DMS 273 treated with DMSO at 0.1 percent for 48 hours (cell line): Measurements from ENCODE around the gene UNC93A.
A peak's percentile ranks its signal among the peaks of the same experiment; 100 is the strongest.
"Not testable (repeated sequence)": the region's sequence is repeated elsewhere in the genome, so short reads cannot be mapped to it uniquely, and the experiment has no call there.

Source experiments
- DNase-seq: peaks from one replicate; lab custom pipeline; 2025; lab: John Stamatoyannopoulos, UW

The UNC93A gene

DNA sequence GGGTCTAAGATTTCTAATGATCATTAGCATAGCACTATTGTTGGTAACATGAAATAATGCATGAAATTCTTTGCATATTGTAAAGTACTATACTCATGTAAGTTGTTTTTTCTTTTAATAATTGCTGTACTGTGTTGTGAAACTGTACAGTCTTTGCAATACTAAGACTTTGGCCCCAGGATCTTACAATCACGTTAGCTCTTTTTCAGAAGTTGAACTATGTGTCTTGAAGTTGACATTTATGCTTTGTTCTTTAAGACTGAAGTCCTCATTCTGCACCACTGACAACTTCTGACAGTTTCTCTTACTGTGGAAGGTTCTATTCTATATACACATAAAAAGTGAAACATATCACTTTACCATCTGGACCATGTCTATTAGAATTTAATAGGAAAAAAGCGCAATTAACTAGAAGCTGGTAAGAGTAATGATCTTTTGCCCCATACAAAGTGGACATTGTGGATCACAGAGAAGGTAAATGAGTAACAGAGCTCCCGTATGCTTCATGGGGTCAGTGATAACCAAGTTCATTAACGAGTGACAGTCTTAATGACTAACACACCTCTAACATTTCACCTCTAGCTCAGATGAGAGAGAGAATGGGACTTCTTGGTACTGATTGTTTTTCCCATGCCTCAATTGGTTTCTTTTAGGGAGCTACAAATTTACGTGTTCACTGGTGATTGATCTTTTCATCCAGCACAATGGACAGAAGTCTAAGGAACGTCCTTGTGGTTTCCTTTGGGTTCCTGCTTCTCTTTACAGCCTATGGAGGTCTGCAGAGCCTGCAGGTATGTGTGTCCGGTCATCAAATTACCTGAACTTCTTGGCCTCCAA lies at the start of gene UNC93A:
UNC93A (plus strand) TSS at position 530 of the 837 bp plus-strand sequence; CDS start at position 705, 175 bp downstream.
- no peak for DNase-seq

DNA sequence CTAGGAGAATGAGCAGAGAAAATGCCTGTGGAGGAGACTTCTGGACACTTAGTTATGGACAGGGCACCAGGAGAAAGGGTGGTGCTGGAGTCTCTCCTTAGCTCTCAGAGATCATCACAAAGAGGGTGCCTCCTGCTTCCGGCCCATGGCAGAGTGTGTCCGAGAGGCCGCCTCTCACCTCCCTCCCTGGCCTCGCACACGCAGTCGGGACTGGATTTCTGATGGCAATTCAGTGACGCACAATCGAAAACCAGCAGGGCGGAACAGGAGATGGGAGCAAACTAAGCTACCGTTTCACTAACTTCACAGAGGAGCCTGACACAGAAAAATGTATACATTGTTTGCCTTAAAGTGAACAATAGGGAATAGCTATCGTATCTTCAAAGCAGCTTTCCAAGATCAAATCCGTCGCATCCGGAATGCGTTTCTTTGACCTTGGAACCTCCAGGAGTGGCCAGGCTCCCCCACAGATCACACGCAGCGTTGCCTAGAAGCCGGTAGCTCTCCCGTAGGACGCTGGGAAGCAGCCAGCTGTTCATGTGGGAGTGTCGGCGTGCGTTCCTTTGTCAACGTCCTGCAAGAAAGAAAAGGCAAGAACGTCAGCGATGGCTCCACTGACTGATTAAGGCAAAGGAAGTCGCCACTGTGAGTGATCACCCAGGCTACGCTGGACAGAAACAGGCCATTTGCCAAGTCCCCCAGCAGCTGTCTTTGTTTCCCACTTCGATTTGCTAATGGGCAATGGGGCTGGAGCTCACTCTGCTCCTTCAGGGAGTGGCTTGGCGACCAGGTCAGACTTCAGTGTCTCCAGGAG lies 49.6 kb upstream of the UNC93A start:
- DNase-seq: not testable (repeated sequence)

DNA sequence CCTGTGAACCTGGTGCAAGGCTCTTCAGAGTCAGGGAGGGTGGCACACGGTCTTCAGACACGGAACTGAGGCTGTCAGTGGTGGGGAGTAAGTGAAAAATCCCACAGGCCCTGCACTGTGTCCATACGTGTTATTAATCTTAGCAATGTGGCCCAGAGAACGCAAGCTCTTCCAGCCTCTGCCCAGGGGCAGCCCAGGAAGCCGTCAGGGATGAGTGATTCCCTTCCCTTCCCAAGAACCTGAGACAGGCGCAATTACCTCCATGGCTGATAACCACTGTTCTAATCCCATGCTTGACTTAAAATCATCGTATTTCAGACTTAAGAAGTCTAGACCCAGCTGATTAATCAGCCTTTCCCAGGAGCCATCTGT lies 49.0 kb upstream of the UNC93A start:
- not testable (repeated sequence) for DNase-seq

DNA sequence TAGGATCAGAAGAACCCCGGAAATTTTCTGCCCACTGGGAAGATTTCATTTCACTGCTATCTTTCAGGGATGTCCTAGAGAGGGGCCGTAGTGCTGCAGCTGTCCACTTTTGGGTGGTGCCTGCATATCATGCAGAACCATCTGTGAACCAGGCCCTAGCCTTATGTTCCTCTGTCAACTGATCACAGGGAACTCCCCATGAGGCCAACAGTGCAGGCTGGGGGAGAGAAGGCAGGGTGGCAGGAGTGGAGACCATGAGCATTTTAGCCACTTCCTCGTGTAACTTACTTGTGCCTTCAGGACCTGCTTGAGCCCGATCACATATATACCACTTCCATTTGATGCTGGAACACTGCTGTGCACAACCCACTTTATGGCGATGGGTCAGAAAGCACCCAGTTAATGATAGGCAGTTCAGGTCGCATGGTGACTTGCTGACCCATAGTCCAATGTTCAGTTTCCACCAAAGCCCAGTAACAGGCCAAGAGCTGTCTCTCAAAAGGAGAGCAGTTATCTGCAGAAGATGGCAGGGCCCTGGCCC lies 48.5 kb upstream of the UNC93A start:
- not testable (repeated sequence) for DNase-seq

DNA sequence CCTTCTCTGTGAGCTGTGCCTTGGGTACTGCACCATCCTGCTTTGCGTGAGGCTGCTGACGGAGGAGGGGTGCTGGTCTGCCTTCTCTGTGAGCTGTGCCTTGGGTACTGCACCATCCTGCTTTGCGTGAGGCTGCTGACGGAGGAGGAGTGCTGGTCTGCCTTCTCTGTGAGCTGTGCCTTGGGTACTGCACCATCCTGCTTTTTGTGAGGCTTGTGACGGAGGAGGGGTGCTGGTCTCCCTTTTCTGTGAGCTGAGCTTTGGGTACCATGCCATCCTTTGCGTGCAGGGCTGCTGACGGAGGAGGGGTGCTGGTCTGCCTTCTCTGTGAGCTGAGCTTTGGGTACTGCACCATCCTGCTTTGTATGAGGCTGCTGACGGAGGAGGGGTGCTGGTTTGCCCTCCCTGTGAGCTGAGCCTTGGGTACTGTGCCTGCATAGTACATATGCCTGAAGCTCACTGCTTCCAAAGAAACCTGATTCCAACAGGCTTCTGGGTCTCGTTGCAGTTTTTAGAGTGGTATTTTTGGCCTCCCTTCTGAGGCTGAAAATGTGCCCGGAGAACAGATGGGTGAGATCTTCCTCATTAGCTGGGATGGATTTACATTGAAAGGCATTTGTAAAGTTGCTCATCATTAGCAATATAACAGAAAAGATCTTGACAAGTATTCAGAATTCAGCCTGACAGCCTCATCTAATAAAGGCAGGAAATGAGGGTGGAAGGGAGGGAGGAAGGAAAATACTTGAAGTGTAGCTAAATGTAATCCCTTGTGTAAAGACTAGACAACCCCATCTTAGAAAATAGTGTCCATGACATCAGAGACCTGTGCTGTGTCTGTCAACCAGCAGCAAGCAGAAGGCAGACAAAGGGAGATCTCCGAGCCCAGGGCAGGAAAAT lies 46.8 kb upstream of the UNC93A start:
- peak; percentile 6 for DNase-seq

DNA sequence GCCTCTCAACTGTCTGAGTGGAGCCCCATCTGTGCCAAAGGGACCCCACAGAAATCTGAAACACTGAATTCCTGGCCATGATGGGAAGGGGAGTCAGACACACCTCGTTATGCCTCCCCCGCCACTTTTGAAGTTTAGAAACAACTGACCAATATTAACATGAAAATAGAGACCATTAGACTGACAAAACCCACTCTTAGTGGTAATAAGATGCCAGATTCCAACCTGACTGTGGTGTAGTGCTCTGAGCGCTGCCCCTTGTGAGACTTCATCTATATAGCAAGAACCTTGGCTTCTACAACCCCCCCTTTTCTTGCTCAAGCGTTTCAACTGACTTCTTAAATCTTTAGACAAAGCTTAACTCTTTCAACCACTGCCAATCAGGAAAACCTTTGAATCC lies 46.1 kb upstream of the UNC93A start:
- DNase-seq: no peak

DNA sequence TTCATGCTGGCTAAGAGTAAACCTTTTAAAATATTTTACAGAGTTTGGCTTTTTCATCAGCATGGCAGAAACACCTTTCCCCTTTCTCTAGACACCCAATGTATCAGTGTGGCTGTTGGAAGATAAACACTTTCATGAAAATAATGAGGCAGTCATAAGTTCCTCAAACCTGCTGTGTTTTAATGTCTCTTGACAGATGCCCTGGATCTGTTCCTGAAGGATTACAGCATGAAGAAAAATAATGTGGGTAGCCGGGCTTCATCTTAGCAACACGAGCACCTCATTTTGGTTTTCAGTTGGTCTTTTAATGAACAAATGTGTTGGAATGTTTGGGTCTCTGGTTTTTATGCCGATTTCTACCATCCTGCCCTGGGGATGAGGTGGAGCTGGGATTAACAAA lies 45.5 kb upstream of the UNC93A start:
- DNase-seq: no peak

DNA sequence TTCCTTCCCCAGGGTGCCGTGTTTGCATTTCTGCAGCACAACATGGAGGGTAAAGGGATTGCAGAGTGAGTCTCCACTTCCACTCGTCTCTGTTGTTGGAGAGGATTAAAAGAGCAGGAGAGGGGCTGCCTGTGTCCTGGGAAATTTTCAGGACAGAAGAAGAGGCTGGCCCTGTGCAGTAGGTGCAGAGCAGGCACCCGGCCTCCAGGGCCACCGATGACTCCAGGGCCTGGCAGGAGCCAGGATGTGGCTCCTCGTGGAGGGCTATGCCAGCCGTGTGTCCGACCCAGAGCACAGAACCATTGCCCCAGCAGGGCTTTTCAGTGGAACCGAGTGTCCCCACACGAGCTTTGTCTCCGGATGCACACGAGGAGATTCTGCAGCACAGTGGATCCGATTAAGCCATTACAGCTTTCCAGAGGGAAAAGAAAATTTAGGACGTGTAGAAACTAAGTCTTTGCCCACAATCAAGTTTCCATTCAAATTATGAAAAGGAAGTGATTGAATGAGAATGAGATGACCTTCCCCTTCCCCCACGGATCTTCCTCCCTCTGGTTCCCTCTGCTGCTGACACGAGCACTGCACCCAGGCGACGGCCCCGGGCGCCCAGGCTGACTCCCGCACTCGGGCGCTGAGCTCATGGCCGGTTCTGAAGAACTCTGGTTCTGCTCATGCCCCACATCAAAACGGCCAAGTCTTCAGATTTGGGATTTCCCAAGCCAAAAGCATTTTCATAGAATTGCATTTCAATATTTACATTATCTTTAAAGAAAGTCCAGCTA lies 43.1 kb upstream of the UNC93A start:
- DNase-seq: no peak

DNA sequence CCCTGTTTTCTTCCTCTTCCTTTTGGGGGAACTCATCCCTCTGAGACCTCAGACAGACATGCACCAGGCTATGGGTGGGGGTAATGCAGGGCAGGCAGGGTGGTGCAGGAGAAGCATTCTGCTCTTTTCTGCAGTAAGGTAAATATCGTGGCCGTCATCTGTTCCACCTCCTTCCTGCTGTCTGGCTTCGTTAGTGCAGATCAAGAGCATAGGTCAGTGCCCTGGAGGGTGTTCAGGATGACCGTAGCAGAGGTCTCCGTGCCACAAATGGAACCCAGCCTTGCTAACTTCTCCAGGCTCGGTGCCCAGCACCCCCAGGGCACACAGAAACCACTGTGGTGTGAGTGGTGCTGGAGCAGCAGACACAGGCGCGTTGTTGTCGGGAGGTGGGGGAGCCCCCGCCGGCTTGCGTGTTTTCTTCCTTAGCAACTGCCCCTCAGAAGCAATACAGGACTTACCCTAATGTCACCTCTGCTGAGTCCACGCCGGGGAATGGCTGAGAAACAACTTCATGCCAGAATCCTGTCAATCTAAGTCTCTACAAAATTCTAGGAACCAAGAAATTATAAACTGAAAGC lies 42.1 kb upstream of the UNC93A start:
- DNase-seq: not testable (repeated sequence)

DNA sequence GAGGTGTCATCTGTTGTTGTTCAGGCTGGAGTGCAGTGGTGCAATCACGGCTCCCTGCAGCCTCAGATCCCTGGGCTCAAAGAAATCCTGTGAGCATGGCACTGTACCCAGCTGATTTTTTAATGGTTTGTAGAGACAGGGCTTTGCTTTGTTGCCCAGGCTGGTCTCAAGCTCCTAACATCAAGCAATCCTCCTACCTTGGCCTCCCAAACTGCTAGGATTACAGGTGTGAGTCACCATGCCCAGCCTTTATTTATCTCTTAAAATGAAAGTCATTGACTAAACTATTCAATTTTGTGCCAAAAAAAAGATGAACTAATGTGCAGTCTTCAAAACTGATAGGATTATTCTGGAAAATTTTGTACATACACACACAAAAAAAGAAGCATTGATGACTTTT lies 38.8 kb upstream of the UNC93A start:
- DNase-seq: no peak

DNA sequence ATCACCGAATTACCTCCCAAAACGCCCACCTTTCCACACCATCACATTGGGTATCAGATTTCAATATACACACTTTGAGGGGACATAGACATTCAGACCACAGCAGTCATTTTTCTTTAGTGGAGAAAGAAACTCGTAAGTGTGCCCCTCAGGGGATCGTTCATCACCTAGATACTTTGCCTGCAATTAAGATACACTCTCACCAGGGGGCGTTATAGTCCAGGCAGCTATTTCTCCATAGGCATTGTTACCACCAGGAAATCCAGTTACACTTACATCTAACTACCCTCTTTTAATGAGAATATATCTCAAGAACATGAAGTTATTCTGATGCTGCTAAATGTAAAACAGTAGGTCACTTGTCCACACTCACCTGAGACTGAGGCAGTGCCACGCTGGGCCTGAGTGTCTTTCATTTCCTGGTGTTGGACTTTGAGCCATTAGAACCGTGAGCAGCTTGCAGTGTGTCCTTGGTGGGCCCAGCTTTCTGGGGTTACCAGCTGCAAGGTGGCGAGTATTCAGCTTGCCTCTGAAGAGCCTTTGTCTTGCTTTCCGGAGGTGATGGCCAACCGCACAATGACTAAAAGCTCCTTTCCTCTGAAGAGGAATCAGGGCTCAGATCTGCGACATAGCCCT lies 35.1 kb upstream of the UNC93A start:
- no peak for DNase-seq

DNA sequence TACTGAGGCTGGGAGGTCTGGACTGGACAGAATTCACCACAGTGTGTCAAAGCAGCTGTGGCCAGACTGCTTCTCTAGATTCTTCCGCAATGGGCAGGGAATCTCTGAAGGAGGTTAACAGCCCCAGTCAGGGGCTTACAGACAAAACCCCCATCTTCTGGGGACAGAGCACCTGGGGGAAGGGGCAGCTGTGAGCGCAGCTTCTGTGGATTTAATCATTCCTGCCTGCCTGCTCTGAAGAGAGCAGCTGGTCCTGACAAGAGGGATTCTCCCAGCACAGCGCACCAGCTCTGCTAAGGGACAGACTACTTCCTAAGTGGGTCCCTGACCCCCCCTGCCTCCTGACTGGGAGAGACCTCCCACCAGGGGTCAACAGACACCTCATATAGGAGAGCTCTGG lies 32.5 kb upstream of the UNC93A start:
- DNase-seq: no peak

DNA sequence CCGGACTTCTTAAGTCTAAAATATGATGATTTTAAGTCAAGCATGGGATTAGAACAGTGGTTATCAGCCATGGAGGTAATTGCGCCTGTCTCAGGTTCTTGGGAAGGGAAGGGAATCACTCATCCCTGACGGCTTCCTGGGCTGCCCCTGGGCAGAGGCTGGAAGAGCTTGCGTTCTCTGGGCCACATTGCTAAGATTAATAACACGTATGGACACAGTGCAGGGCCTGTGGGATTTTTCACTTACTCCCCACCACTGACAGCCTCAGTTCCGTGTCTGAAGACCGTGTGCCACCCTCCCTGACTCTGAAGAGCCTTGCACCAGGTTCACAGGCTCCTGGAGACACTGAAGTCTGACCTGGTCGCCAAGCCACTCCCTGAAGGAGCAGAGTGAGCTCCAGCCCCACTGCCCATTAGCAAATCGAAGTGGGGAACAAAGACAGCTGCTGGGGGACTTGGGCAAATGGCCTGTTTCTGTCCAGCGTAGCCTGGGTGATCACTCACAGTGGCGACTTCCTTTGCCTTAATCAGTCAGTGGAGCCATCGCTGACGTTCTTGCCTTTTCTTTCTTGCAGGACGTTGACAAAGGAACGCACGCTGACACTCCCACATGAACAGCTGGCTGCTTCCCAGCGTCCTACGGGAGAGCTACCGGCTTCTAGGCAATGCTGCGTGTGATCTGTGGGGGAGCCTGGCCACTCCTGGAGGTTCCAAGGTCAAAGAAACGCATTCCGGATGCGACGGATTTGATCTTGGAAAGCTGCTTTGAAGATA lies 24.9 kb upstream of the UNC93A start:
- not testable (repeated sequence) for DNase-seq

DNA sequence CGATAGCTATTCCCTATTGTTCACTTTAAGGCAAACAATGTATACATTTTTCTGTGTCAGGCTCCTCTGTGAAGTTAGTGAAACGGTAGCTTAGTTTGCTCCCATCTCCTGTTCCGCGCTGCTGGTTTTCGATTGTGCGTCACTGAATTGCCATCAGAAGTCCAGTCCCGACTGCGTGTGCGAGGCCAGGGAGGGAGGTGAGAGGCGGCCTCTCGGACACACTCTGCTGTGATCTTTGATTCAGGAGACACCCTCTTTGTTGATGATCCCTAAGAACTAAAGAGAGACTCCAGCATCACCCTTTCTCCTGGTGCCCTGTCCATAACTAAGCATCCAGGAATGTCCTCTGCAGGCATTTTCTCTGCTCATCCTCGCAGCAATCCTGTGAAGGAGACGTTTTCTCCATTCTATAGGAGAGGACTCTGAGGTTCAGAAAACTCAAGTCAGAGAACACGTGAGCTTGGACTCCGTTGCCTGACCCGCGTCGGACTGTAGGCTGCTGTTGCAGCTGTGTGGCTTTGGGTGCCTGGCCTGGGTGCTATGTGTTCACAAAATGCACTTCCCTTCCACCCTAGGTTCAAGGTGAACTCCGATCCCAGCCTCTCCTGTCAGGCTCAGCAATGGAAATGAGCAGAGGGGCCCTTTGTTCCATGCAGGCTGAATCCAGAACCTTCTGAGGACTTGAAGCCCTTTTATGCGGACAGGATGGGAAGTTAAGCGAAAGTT lies 24.1 kb upstream of the UNC93A start:
- no peak for DNase-seq

DNA sequence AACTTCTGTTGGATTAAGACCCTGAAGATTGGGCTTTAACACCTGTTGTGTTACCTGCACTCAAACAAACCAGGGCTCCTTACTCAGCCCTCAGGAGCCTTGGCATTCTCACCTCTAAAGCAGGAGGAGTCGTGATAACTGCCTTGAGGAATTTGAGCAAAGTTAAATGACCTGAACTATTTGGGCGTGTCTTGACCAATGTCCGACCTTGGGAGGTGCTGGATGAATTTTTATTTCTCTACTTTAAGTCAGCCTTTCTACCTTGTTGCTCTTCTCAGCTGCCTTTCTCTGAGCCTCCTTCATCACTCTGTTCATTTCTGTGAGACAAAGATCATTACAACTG lies 23.6 kb upstream of the UNC93A start:
- DNase-seq: not testable (repeated sequence)

DNA sequence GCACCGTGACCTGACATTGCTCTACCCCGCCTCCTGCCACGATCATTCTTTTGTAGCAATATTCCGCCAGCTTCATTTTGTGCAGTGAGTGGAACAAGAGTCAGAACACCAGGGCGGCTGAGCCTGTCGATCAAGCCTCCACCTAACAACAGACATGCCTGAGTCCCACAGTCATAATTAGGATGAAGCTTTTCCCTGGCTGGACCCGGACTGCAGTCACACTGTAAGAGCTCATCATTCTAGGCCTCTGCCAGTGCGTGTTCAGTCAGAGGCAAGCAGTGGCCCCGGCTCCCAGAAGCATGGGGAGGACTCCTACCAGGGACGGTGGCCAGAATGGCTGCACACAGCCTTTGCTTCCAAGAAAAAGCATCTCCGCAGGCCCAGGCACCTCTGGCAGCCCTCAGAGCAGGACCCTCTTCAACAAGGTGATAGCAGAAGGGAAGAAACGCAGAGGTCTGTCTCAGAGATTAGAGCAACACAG lies 23.2 kb upstream of the UNC93A start:
- DNase-seq: no peak

DNA sequence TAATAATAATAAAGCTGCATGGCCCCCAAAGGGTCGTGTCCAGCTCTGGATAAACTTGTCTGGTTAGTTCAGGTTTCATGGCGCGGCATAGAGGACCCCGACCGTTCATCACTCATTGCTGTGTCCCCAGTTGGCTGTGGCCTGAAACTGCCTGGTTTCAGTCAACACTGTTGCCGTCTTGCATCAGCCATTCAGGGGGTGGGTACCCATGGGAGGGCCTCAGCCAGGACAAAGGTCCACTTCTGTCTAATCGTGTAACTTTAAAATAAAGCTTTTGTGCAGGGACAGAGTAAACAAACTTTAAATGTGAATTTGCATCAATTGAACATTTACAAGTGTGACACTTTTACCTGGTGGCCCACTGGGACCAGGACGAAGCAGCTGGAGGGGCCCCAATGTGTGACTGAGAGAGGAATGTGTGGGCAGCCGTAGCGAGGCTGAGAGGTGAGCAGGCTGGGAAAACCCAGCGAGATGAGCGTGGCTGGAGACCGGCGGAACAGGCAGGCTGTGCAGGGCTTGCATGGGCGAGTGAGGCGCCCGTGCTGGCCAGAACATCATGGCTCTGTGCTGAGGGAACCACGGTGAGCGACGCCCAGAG lies 22.3 kb upstream of the UNC93A start:
- DNase-seq: no peak
